Subcutaneous adipose tissue (tissue), 4 donors: ENCODE results near the gene NINJ1. TPM values are rescaled to one million over a fixed set of nuclear protein-coding genes. Genes with fewer than 3 reads are reported as not detected.

Experiments used
- total RNA-seq, 4 donors: library from RNA; depleted of rRNA; stranded (reverse); fragments of >200 nt; gene quantifications; one replicate each; pipeline ENCODE4 v1.1.0, GENCODE V29; 2016
- TF ChIP-seq, protein P1 (sequence below): fragments of 450-650 bp; IDR thresholded peaks from one replicate; pipeline ENCODE4 v1.5.1; 2016; ENCODE audit warnings: low read depth, mild to moderate bottlenecking, control low read depth, antibody characterized with exemption, moderate library complexity

NINJ1 gene
- total RNA-seq, 4 donors from 2014 or later: 57.0 to 84.6 (median 69.0) TPM

DNA sequence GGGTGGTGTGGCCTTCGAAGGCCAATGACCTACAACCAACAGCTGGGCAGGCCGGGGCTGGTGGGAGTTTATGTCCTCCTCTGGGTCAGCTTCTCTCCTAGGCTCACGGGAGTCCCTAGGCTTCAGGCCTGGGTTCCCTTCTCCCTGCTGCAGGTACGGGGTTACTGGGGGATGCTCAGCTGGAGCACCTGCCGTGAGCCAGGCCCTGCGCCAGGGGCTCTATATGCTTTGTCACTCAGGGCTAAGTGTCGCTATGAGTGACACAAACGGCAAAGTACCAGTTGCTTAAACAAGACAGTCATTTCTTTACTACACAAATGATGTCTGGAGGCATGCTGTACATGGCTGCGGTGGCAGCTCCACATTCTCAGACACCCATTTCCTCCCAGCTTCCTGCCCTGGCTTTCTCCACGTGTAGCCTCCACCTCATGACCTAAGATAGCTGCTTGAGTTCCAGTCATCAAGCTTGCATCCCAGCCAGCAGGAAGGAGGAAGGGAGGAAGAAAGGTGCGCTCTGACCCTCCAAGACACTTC is 22.5 kb upstream of the NINJ1 start:
- TF ChIP-seq, protein P1, sequence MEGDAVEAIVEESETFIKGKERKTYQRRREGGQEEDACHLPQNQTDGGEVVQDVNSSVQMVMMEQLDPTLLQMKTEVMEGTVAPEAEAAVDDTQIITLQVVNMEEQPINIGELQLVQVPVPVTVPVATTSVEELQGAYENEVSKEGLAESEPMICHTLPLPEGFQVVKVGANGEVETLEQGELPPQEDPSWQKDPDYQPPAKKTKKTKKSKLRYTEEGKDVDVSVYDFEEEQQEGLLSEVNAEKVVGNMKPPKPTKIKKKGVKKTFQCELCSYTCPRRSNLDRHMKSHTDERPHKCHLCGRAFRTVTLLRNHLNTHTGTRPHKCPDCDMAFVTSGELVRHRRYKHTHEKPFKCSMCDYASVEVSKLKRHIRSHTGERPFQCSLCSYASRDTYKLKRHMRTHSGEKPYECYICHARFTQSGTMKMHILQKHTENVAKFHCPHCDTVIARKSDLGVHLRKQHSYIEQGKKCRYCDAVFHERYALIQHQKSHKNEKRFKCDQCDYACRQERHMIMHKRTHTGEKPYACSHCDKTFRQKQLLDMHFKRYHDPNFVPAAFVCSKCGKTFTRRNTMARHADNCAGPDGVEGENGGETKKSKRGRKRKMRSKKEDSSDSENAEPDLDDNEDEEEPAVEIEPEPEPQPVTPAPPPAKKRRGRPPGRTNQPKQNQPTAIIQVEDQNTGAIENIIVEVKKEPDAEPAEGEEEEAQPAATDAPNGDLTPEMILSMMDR: no peak

DNA sequence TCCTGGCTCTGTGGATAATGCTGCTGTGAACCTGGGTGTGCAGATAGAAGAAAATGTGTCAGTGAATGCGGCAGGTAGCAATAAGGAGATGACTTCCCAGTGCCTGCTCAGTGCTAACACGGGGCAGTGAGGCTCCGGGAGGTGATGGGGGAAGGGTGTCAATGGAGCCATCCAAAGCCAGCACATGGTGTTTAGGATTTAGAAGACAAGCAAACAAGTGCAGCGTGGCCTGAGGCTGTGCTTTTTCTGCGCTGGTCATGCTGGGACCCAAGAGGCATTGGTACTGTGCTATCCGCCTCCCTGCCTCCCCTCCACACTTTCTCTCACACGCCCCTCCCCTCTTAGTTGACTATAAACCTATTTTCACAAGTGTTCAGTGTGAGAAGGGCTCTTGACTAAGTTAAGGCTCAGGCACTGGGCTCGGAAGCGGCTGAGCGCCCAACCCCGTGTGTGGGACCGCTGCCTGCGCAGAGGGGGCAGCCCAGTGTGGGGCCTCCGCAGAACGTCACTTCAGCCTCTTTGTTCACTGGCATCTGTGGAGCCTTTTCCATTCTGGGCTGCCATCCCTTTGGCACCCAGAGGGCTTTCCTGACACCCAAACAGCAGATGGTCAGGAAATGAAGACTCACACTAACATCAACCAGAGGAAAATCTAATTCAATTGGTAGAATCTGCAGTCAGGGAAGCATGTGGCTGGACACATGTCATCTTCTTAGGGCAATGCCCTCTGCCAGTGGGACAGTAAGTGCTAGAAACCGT is 21.8 kb upstream of the NINJ1 start:
- TF ChIP-seq, protein P1: no peak

DNA sequence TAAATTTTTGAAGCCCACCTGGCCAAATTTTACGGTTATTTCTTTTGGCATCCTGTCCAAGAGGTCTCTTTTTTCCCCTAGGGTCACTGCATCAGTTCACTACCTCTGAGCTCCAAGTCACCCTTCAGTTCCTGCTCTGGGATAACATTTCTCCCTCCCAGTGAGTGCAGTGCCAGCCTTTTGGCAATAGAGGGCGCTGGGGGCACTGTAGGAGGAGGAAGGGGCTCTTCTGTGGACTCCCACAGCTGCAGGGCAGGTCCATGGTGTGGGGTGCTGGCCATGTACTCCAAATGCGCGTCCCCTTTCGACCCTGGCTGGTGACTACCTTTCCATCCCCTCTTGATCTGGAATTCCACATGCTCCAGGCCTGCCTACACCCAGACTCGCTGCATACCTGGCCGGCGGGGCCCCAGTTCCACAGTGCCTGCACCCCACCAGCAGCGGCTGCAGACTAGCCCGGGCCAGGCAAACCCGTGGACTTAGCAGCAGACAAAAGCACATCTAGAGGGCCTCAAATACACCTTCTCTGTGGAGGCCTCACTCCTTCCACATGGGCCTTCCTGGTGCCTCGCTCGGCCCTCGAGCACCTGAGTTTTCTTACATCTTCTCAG is 20.3 kb upstream of the NINJ1 start:
- TF ChIP-seq, protein P1: no peak

DNA sequence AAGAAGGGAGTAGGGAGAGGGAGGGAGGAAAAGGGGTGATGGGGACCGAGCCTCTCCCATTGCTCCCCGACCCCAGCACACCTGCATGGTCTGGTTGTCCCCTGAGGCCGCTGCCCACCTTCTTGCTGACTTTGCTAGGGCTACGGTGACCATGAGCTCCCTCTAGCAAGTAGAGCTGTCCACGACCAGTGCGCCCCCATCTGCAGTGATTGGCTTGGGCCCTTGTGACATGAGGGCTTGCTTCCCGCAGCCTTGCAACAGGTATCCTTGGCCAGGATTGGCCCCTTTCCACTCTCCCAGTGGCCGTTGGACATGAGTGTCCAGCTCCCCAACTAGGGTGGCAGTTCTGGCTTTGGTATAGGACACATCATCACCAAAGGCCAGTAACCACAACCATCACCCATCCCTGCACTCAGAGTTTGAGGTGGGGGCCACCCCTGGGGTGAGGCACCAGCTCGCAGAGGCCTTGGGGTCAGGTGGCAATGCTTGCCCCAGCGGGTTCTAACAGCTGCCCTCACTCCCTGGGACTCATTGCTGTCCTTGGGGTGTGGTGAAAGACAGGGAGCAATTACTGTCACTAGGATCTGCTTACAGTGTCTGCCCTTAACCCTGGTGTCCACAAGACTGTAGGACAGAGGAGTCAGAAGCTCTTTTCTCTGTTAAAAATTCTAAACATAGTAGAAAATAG is 17.2 kb upstream of the NINJ1 start:
- TF ChIP-seq, protein P1: no peak

DNA sequence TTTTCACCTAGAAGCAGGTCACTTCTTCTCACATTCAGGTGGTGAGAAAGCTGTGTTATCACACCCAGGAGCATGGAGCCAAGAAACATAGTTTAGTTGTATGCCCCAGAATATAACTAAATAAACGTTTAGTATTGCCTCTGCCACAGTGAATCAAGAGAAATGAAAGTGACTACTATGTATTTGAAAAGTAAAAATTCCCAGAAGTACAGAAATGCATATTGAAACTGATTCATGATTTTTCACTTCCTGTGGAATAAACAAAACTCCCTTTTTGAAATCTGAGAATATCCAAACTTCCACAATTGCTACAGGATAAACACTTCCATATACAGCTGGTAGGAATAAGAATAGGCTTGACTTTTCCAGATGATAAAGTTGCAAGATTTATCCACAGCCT is 15.3 kb upstream of the NINJ1 start:
- TF ChIP-seq, protein P1: no peak

DNA sequence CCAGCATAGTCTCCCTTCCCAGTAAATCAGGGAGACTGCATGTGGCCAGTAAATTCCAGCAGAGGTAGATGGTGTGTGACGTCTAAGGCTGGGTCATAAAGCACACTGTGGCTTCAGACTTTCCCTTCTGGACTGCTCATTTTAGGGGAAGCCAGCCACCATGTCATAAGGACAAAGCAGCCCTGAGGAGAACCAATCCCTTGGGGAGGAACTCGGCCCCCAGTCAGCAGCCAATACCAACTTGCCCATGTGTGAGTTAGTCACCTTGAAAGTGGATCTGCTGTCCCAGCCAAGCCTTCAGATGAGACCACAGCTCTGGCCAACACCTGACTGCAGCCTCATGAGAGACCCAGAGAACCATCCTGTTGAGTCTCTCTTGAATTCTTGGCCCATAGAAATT is 14.7 kb upstream of the NINJ1 start:
- TF ChIP-seq, protein P1: no peak

DNA sequence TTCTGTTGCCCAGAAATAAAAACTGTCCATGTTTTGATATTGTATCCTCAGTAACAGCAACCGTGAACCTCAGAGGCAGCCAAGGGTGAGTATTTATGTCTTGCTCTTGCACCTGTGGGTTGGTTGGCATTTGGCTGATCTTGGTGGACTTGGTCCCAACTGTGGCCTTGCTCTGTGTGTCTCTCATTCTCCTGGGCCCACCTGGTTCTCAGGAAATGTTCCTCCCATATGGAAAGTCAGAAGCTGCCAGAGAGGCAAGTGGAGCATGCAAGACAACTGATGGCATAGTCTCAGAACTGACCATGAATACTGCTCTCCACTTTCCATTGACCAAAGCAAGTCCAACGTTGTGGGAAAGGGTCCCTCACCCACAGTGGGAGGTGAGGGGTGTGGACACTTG is 13.6 kb upstream of the NINJ1 start:
- TF ChIP-seq, protein P1: no peak
